Smooth muscle cell (in vitro differentiated cells): ENCODE results near the gene CLASP2. TPM values are rescaled to one million over a fixed set of nuclear protein-coding genes. Genes with fewer than 3 reads are reported as not detected.

Experiments used
- DNase-seq: peaks from one replicate; lab custom pipeline; 2025; ENCODE audit not compliant: unreplicated experiment; lab: John Stamatoyannopoulos, UW
- H2AFZ ChIP-seq: fragments of 200-600 bp; sonication (generic); 2 replicates; pipeline ENCODE4 v1.6.0; 2016; ENCODE audit warnings: antibody characterized with exemption, low read depth, mild to moderate bottlenecking
- H3F3A ChIP-seq: fragments of 200-600 bp; sonication (generic); 2 replicates; pipeline ENCODE4 v1.6.0; 2017; ENCODE audit warnings: antibody characterized with exemption, low read depth
- H3K27ac ChIP-seq: fragments of 200-600 bp; sonication (generic); 2 replicates; pipeline ENCODE4 v1.5.1; 2016; ENCODE audit warnings: low read depth, mild to moderate bottlenecking
- H3K27me3 ChIP-seq: fragments of 200-600 bp; sonication (generic); 2 replicates; pipeline ENCODE4 v1.6.1; 2016; ENCODE audit warnings: low read depth, mild to moderate bottlenecking
- H3K36me3 ChIP-seq: fragments of 200-600 bp; sonication (generic); 2 replicates; pipeline ENCODE4 v1.5.1; 2016; ENCODE audit warnings: low read depth
- H3K4me1 ChIP-seq: fragments of 200-600 bp; sonication (generic); 2 replicates; pipeline ENCODE4 v1.5.1; 2016; ENCODE audit warnings: low read depth
- H3K4me2 ChIP-seq: fragments of 200-600 bp; sonication (generic); 2 replicates; pipeline ENCODE4 v1.6.0; 2016; ENCODE audit warnings: mild to moderate bottlenecking
- H3K4me3 ChIP-seq: fragments of 200-600 bp; sonication (generic); 2 replicates; pipeline ENCODE4 v1.5.1; 2016; ENCODE audit warnings: mild to moderate bottlenecking
- H3K79me2 ChIP-seq: fragments of 200-600 bp; sonication (generic); 2 replicates; pipeline ENCODE4 v1.6.0; 2016; ENCODE audit warnings: low read depth, mild to moderate bottlenecking
- H3K9ac ChIP-seq: fragments of 200-600 bp; sonication (generic); 2 replicates; pipeline ENCODE4 v1.6.0; 2016; ENCODE audit warnings: low read depth
- H3K9me3 ChIP-seq: fragments of 200-600 bp; sonication (generic); replicated peaks from 2 replicates; pipeline ENCODE4 v1.5.1; 2016; ENCODE audit warnings: low read depth
- H4K20me1 ChIP-seq: fragments of 200-600 bp; sonication (generic); 2 replicates; pipeline ENCODE4 v1.6.0; 2016; ENCODE audit warnings: low read depth
- WGBS: methylation state at CpG from one replicate; pipeline ENCODE4 v1.1.7; 2016; ENCODE audit warnings: low lambda C conversion rate; 5-methylcytosine and 5-hydroxymethylcytosine counted together
- polyA plus RNA-seq: library from polyadenylated mRNA; unstranded; fragments of >200 nt; fragmentation: Nextera tagmentation; extraction: Ambion mirVana; gene quantifications from 2 replicates; pipeline ENCODE4 v1.2.1, GENCODE V29; 2016
- total RNA-seq: library from RNA; depleted of rRNA; stranded (reverse); fragments of >200 nt; gene quantifications from 2 replicates; pipeline ENCODE4 v1.2.3, GENCODE V29; 2014
- TF ChIP-seq, protein P1 (sequence below): fragments of 200-600 bp; sonication (generic); IDR thresholded peaks from 2 replicates; pipeline ENCODE4 v1.5.1; 2017; ENCODE audit warnings: borderline replicate concordance, mild to moderate bottlenecking, antibody characterized with exemption; ENCODE audit not compliant: insufficient read depth, poor library complexity, severe bottlenecking

The CLASP2 gene
- total and polyA plus RNA-seq, 2 experiments from 2014 or later = 17.9 to 61.4 TPM

DNA sequence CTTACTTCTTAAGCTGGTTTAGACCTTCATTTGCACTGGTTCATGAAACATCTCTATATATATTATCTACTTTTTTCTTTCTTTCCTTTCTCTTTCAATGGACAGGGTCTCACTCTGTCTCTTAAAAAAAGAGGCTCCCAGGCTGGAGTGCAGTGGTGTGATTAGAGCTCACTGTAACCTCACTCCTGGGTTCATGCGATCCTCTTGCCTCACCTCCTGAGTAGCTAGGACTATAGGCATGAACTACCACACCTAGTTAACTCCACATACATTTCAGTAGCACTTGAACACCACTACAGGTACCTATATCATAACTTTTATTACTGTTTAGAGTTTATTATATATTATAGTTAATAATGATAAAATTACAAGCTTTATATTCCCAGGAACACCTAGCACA is 160.8 kb downstream of the CLASP2 start:
- Histone ChIP-seq H2AFZ (no peak overlapping the region), H3K79me2 (no peaks in the 10 kb centered on the region), H4K20me1 (no peaks in the 10 kb centered on the region), H3K27me3 (no peaks in the 10 kb centered on the region), H3K4me3 (no peak overlapping the region), H3K9me3 (no peaks in the 10 kb centered on the region), H3F3A (no peaks in the 10 kb centered on the region), H3K27ac (no peak overlapping the region), H3K36me3 (peaks cover 13% of the 10 kb centered on the region), H3K4me1 (peaks cover 11% of the 10 kb centered on the region), H3K9ac (no peak overlapping the region), H3K4me2 (no peak overlapping the region)
- WGBS = 100% methylated on average over 1 of the region's 1 CpG
- DNase-seq = no peak
- TF ChIP-seq, protein P1, sequence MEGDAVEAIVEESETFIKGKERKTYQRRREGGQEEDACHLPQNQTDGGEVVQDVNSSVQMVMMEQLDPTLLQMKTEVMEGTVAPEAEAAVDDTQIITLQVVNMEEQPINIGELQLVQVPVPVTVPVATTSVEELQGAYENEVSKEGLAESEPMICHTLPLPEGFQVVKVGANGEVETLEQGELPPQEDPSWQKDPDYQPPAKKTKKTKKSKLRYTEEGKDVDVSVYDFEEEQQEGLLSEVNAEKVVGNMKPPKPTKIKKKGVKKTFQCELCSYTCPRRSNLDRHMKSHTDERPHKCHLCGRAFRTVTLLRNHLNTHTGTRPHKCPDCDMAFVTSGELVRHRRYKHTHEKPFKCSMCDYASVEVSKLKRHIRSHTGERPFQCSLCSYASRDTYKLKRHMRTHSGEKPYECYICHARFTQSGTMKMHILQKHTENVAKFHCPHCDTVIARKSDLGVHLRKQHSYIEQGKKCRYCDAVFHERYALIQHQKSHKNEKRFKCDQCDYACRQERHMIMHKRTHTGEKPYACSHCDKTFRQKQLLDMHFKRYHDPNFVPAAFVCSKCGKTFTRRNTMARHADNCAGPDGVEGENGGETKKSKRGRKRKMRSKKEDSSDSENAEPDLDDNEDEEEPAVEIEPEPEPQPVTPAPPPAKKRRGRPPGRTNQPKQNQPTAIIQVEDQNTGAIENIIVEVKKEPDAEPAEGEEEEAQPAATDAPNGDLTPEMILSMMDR = no peak

GRCh38 chr3:33547101-33547500 is 171.0 kb downstream of the CLASP2 start:
- Histone ChIP-seq H4K20me1 (no peaks in the 10 kb centered on the region), H3K4me2 (no peak overlapping the region), H3K9me3 (no peaks in the 10 kb centered on the region), H3K79me2 (no peaks in the 10 kb centered on the region), H3K9ac (no peak overlapping the region), H2AFZ (no peak overlapping the region), H3K27ac (no peak overlapping the region), H3F3A (no peaks in the 10 kb centered on the region), H3K36me3 (peaks cover 7% of the 10 kb centered on the region), H3K4me3 (no peak overlapping the region), H3K27me3 (no peaks in the 10 kb centered on the region), H3K4me1 (no peaks in the 10 kb centered on the region)
- no peak for DNase-seq
- 91% methylated on average over 1 of the region's 1 CpG for whole genome bisulfite sequencing
- TF ChIP-seq, protein P1 = no peak

GRCh38 chr3:33544126-33544525 is 173.9 kb downstream of the CLASP2 start:
- H2AFZ ChIP-seq = no peak overlapping the region
- H3K36me3 ChIP-seq = peaks cover 4% of the 10 kb centered on the region
- no peaks in the 10 kb centered on the region for H4K20me1 ChIP-seq
- no peak overlapping the region for H3K9ac ChIP-seq
- H3K27ac ChIP-seq = no peak overlapping the region
- H3K4me2 ChIP-seq = no peak overlapping the region
- H3K9me3 ChIP-seq = no peaks in the 10 kb centered on the region
- no peaks in the 10 kb centered on the region for H3K4me1 ChIP-seq
- WGBS = 84% methylated on average over 1 of the region's 1 CpG
- no peaks in the 10 kb centered on the region for H3F3A ChIP-seq
- H3K27me3 ChIP-seq = no peaks in the 10 kb centered on the region
- DNase-seq = no peak
- TF ChIP-seq, protein P1 = no peak
- H3K79me2 ChIP-seq = no peaks in the 10 kb centered on the region
- H3K4me3 ChIP-seq = no peak overlapping the region

- no peak overlapping the region for H3K27ac ChIP-seq
- no peaks in the 10 kb centered on the region for H3K79me2 ChIP-seq
- H3K9ac ChIP-seq = no peak overlapping the region
- H3K36me3 ChIP-seq = peaks cover 9% of the 10 kb centered on the region
- 97% methylated on average over 1 of the region's 1 CpG for WGBS
- H3K4me3 ChIP-seq = no peak overlapping the region
- no peaks in the 10 kb centered on the region for H3K4me1 ChIP-seq
- H3K4me2 ChIP-seq = no peak overlapping the region
- no peaks in the 10 kb centered on the region for H3K9me3 ChIP-seq
- no peak overlapping the region for H2AFZ ChIP-seq
- no peak for DNase-seq
- TF ChIP-seq, protein P1 = no peak
- H3K27me3 ChIP-seq = no peaks in the 10 kb centered on the region
- H3F3A ChIP-seq = no peaks in the 10 kb centered on the region
- H4K20me1 ChIP-seq = no peaks in the 10 kb centered on the region
Measured at GRCh38 chr3:33543601-33544000, 174.5 kb downstream of the CLASP2 start.
